Measurements from ENCODE around the gene DYNC1H1. TPM values are rescaled to one million over a fixed set of nuclear protein-coding genes. Genes with fewer than 3 reads are reported as not detected.
"Not testable (repeated sequence)": the region's sequence is repeated elsewhere in the genome, so short reads cannot be mapped to it uniquely, and the experiment has no call there.

DYNC1H1 gene
- total RNA-seq, 1 donor from 2014 or later, result 499 TPM

DNA sequence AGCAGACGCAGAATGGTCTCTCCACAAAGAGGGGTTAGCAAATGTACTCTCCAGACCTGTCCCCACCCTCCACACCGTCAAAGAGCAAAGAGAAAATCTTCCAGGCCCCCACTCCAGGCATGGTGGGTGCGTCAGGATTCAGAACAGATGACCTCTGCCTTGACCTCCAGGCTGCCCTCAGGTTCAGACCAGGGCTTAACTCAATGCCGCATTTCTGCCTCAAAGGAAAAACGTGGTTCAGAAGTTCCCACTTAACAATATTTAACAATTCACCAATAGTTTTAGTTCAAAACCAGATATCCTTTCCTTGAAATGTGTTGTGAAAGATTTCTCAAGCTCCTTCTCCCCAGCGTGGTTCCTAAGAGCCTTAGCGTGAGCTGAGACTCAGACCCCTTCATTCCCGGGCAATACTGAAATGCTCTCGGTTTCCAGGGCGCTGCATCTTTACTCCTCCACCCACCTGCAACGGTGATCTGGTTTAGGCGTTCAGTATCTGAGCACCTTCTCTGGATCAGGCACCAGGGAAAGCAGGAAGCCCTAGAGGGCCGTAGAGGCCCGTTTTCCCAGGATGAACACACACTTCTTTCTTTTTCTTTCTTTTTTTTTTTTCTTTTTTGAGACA is 99.5 kb downstream of the DYNC1H1 start:
- H3K27ac ChIP-seq, result peak overlapping the region; percentile 27
- intact Hi-C loops (cut with DNase I), result no loop called here
- no peaks in the 10 kb centered on the region for H3K9me3 ChIP-seq

DNA sequence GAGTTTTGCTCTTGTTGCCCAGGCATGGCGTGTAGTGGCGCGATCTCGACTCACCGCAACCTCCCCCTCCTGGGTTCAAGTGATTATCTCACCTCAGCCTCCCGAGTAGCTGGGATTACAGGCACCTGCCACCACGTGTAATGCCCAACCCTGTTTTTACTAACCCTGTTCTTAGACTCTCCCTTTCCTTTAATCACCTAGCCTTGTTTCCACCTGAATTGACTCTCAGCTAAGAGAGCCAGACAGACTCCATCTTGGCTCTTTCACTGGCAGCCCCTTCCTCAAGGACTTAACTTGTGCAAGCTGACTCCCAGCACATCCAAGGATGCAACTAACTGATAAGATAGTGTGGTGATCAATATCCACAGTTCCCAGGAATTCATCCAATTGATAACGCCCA is 100.2 kb downstream of the DYNC1H1 start:
- H3K4me3 ChIP-seq; H3K27ac ChIP-seq; DNase-seq (ENCODE audit: extremely low spot score in 2 of 2); H3K36me3 ChIP-seq; intact Hi-C loops (cut with DNase I); H3K27me3 ChIP-seq; H3K9me3 ChIP-seq: not testable (repeated sequence)
- H3K4me1 ChIP-seq, result peaks cover 11% of the 10 kb centered on the region

More for the DNA sequence above, 99.5 kb downstream of the DYNC1H1 start:
- TF ChIP-seq POLR2A (IDR thresholded peaks at IDR 0.05) (no peak), POLR2AphosphoS5 (IDR thresholded peaks at IDR 0.05; ENCODE audit: insufficient read depth in 1 of 2, low read depth in 1 of 2) (no peak)
- TF ChIP-seq, protein P1, sequence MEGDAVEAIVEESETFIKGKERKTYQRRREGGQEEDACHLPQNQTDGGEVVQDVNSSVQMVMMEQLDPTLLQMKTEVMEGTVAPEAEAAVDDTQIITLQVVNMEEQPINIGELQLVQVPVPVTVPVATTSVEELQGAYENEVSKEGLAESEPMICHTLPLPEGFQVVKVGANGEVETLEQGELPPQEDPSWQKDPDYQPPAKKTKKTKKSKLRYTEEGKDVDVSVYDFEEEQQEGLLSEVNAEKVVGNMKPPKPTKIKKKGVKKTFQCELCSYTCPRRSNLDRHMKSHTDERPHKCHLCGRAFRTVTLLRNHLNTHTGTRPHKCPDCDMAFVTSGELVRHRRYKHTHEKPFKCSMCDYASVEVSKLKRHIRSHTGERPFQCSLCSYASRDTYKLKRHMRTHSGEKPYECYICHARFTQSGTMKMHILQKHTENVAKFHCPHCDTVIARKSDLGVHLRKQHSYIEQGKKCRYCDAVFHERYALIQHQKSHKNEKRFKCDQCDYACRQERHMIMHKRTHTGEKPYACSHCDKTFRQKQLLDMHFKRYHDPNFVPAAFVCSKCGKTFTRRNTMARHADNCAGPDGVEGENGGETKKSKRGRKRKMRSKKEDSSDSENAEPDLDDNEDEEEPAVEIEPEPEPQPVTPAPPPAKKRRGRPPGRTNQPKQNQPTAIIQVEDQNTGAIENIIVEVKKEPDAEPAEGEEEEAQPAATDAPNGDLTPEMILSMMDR (IDR thresholded peaks at IDR 0.05), result no peak
- Histone ChIP-seq H3K4me3 (no peak overlapping the region), H3K36me3 (no peaks in the 10 kb centered on the region), H3K4me1 (peaks cover 11% of the 10 kb centered on the region), H3K27me3 (no peaks in the 10 kb centered on the region)
- DNase-seq (ENCODE audit: extremely low spot score in 2 of 2), result no peak

DNA sequence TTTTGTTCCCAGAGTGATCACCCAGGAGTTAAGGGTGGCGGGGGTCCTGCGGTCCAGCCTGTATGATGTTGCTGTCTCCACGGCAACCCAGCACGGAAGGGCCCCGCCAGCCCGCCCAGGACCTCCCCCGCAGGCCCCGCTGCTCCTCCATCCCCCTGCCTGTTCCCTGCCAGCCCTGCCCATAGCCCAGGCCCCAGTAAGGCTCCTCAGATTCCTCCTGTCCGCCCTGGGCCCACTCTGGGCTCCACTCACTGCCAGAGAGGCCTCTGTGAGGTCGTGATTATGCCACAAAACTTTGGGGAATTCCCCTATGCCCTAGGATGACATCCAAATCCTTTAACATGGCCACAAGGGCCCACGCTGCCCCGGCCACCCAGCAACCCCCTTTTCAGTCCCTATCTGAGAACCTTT is 101.7 kb downstream of the DYNC1H1 start:
- H3K4me3 ChIP-seq, result no peak overlapping the region
- H3K36me3 ChIP-seq, result no peaks in the 10 kb centered on the region
- no peak overlapping the region for H3K27ac ChIP-seq
- TF ChIP-seq POLR2AphosphoS5 (IDR thresholded peaks at IDR 0.05; ENCODE audit: insufficient read depth in 1 of 2, low read depth in 1 of 2), result no peak
- H3K4me1 ChIP-seq, result peaks cover 11% of the 10 kb centered on the region
- intact Hi-C loops (cut with DNase I), result no loop called here
- H3K27me3 ChIP-seq, result no peaks in the 10 kb centered on the region
- no peak for DNase-seq (ENCODE audit: extremely low spot score in 2 of 2)
- no peaks in the 10 kb centered on the region for H3K9me3 ChIP-seq

DNA sequence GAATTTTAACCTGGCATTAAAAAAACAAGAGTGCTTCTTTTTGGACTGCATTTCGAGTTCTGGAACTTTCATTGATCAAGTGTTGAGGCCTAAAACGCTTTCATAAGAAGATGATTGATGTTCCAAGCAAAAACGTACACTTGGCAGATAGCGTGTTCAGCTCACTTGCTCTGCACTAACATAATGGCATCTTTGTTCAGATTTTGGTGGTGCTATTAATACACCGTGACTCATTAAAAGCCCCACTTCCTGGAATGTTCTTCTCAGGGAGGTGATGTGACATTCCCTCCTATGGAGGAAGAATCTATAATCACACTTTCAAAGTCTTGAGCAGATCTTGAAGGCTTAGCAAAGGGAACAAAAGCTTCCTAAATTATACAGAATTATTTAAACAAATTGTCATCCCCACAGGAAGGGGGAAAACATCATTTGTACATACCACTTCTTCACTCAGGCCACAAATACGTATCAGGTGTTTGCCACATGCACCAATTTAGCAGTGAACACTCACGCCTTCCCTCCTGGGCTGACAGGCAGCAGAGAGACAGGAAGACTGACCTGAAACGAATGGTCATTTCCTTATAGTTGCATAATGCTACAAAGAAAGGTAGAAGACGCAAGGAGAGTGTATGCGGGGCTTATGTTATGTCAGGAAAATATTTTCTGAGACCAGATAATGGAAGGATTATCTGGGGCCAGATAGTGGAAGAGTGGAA is 107.1 kb downstream of the DYNC1H1 start:
- TF ChIP-seq, protein P1 (IDR thresholded peaks at IDR 0.05), result no peak
- TF ChIP-seq POLR2AphosphoS5 (IDR thresholded peaks at IDR 0.05; ENCODE audit: insufficient read depth in 1 of 2, low read depth in 1 of 2), result no peak
- no peak for TF ChIP-seq POLR2A (IDR thresholded peaks at IDR 0.05)
- intact Hi-C loops (cut with DNase I), result no loop called here
- Histone ChIP-seq H3K27me3 (no peaks in the 10 kb centered on the region), H3K27ac (no peak overlapping the region), H3K36me3 (no peaks in the 10 kb centered on the region), H3K9me3 (no peaks in the 10 kb centered on the region), H3K4me3 (no peak overlapping the region), H3K4me1 (no peaks in the 10 kb centered on the region)
- DNase-seq (ENCODE audit: extremely low spot score in 2 of 2), result no peak

DNA sequence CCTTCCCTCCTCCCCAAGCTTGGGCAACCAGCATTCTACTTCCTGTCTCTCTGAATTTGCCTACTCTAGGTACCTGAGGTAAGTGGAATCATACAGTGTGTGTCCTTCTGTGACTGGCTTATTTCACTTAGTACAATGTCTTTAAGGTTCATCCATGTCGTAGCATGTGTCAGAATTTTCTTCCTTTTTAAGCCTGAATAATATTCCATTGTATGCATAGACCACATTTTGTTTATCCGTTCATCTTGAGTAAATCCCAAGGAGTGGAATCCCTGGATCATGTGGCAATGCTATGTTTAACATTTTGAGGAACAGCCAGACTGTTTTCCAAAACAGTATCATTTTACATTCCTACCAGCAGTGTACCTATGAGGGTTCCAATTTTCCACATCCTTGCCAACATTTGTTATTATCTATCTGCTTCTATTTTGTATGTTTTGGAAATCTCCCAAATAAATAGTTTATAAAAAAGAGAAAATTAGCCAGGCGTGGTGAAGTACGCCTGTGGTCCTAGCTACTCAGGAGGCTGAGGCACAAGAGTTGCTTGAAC is 110.1 kb downstream of the DYNC1H1 start:
- no peak for DNase-seq (ENCODE audit: extremely low spot score in 2 of 2)
- TF ChIP-seq POLR2AphosphoS5 (IDR thresholded peaks at IDR 0.05; ENCODE audit: insufficient read depth in 1 of 2, low read depth in 1 of 2), result no peak
- TF ChIP-seq, protein P1 (IDR thresholded peaks at IDR 0.05), result no peak
- no peak for TF ChIP-seq POLR2A (IDR thresholded peaks at IDR 0.05)
- peaks cover 0 to 16% of the 10 kb centered on the region in 2 donors for H3K36me3 ChIP-seq
- intact Hi-C loops (cut with DNase I), result no loop called here
- no peaks in the 10 kb centered on the region for H3K27me3 ChIP-seq
- no peak overlapping the region for H3K27ac ChIP-seq
- no peaks in the 10 kb centered on the region for H3K4me1 ChIP-seq
- H3K9me3 ChIP-seq, result no peaks in the 10 kb centered on the region
- no peak overlapping the region for H3K4me3 ChIP-seq

DNA sequence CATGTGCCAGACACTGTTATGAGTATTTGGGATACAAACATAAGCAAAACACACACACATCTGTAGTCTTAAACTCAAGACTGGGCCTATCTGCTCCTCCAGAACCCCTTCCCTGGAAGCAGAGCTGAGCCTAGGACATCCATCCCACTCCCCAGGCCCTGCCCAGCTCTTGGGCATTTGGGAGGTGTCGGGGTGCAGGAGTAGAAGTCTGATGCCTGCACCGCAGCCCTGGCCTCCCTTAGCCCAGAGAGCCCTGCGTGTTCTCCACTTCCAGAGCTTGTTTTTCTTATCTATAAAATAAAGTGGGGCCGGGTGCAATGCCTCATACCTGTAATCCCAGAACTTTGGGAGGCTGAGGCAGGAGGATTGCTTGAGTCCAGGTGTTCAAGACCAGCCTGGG is 110.8 kb downstream of the DYNC1H1 start:
- no peaks in the 10 kb centered on the region for H3K27me3 ChIP-seq
- DNase-seq (ENCODE audit: extremely low spot score in 2 of 2), result peak in 1 of 2 donors; percentile 64
- H3K36me3 ChIP-seq, result peaks cover 0 to 23% of the 10 kb centered on the region in 2 donors
- H3K9me3 ChIP-seq, result no peaks in the 10 kb centered on the region
- TF ChIP-seq, protein P1 (IDR thresholded peaks at IDR 0.05), result no peak
- no peak for TF ChIP-seq POLR2A (IDR thresholded peaks at IDR 0.05)
- TF ChIP-seq POLR2AphosphoS5 (IDR thresholded peaks at IDR 0.05; ENCODE audit: insufficient read depth in 1 of 2, low read depth in 1 of 2), result no peak
- intact Hi-C loops (cut with DNase I), result no loop called here
- no peaks in the 10 kb centered on the region for H3K4me1 ChIP-seq
- no peak overlapping the region for H3K27ac ChIP-seq
- H3K4me3 ChIP-seq, result no peak overlapping the region
